Activated T-cell treated with anti-CD3 and anti-CD28 coated beads for 1 hour (primary cell): ENCODE data around the gene PHC1.
A peak's percentile ranks its signal among the peaks of the same experiment; 100 is the strongest.
"Not testable (repeated sequence)": the region's sequence is repeated elsewhere in the genome, so short reads cannot be mapped to it uniquely, and the experiment has no call there.

Experiments
- DNase-seq: peaks from one replicate; pipeline ENCODE4 v3.0.0-alpha.2; 2020; ENCODE audit warnings: low read depth

The PHC1 gene

GRCh38 chr12:8911606-8912268 lies 2.6 kb upstream of the PHC1 start:
- no peak for DNase-seq

- no peak for DNase-seq
Measured at GRCh38 chr12:8912914-8913313, 1.4 kb upstream of the PHC1 start.

- no peak for DNase-seq
Measured at GRCh38 chr12:8913702-8914032, 642 bp upstream of the PHC1 start.

GRCh38 chr12:8914716-8915526 lies 612 bp downstream of the PHC1 start:
- DNase-seq, result peak; percentile 46

- no peak for DNase-seq
Measured at GRCh38 chr12:8916154-8916553, 1.8 kb downstream of the PHC1 start.

GRCh38 chr12:8917031-8917430 lies 2.7 kb downstream of the PHC1 start:
- DNase-seq, result no peak

GRCh38 chr12:8917751-8918150 lies 3.4 kb downstream of the PHC1 start:
- DNase-seq, result no peak

- not testable (repeated sequence) for DNase-seq
Measured at GRCh38 chr12:8919643-8920042, 5.3 kb downstream of the PHC1 start.

GRCh38 chr12:8922544-8922943 lies 8.2 kb downstream of the PHC1 start:
- DNase-seq, result no peak

- DNase-seq, result not testable (repeated sequence)
Measured at GRCh38 chr12:8930655-8931323, 16.5 kb downstream of the PHC1 start.

GRCh38 chr12:8932464-8932863 lies 18.2 kb downstream of the PHC1 start:
- not testable (repeated sequence) for DNase-seq

- not testable (repeated sequence) for DNase-seq
Measured at GRCh38 chr12:8934080-8934479, 19.8 kb downstream of the PHC1 start.

- DNase-seq, result no peak
Measured at GRCh38 chr12:8936735-8937134, 22.4 kb downstream of the PHC1 start.

- DNase-seq, result not testable (repeated sequence)
Measured at GRCh38 chr12:8937842-8938442, 23.6 kb downstream of the PHC1 start.

- DNase-seq, result no peak
Measured at GRCh38 chr12:8941691-8942478, 27.6 kb downstream of the PHC1 start.

GRCh38 chr12:8943565-8944186 lies 29.4 kb downstream of the PHC1 start:
- DNase-seq, result no peak

- no peak for DNase-seq
Measured at GRCh38 chr12:8946733-8947132, 32.4 kb downstream of the PHC1 start.

- no peak for DNase-seq
Measured at GRCh38 chr12:8947737-8948136, 33.4 kb downstream of the PHC1 start.

- no peak for DNase-seq
Measured at GRCh38 chr12:8948701-8949341, 34.5 kb downstream of the PHC1 start.

GRCh38 chr12:8949342-8950220 lies 35.3 kb downstream of the PHC1 start, which contains the start of gene M6PR:
TSS of gene M6PR (minus strand) at chr12:8949645. CDS start at chr12:8946404, 3,241 bp downstream.
- DNase-seq, result peak; percentile 78
